Measurements from ENCODE around the gene CD19. TPM values are rescaled to one million over a fixed set of nuclear protein-coding genes. Genes with fewer than 3 reads are reported as not detected.
"Not testable (repeated sequence)": the region's sequence is repeated elsewhere in the genome, so short reads cannot be mapped to it uniquely, and the experiment has no call there.

The CD19 gene
- total RNA-seq, 1 donor from 2014 or later, result 0.18 TPM

DNA sequence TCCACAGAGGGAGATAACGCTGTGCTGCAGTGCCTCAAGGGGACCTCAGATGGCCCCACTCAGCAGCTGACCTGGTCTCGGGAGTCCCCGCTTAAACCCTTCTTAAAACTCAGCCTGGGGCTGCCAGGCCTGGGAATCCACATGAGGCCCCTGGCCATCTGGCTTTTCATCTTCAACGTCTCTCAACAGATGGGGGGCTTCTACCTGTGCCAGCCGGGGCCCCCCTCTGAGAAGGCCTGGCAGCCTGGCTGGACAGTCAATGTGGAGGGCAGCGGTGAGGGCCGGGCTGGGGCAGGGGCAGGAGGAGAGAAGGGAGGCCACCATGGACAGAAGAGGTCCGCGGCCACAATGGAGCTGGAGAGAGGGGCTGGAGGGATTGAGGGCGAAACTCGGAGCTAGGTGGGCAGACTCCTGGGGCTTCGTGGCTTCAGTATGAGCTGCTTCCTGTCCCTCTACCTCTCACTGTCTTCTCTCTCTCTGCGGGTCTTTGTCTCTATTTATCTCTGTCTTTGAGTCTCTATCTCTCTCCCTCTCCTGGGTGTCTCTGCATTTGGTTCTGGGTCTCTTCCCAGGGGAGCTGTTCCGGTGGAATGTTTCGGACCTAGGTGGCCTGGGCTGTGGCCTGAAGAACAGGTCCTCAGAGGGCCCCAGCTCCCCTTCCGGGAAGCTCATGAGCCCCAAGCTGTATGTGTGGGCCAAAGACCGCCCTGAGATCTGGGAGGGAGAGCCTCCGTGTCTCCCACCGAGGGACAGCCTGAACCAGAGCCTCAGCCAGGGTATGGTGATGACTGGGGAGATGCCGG is 769 bp downstream of the CD19 start:
- no peaks in the 10 kb centered on the region for H3K9me3 Mint-ChIP-seq
- H3K4me1 Mint-ChIP-seq (ENCODE audit: low read depth), result peaks cover 18% of the 10 kb centered on the region
- H3K36me3 Mint-ChIP-seq (ENCODE audit: low read depth), result no peaks in the 10 kb centered on the region
- no peak overlapping the region for H3K27ac Mint-ChIP-seq
- no peak for DNase-seq (ENCODE audit: low spot score)
- intact Hi-C loops (cut with micrococcal nuclease), result no loop called here
- H3K27me3 Mint-ChIP-seq (ENCODE audit: low read depth), result no peaks in the 10 kb centered on the region
- no peak overlapping the region for H3K4me3 Mint-ChIP-seq (ENCODE audit: low read depth)

DNA sequence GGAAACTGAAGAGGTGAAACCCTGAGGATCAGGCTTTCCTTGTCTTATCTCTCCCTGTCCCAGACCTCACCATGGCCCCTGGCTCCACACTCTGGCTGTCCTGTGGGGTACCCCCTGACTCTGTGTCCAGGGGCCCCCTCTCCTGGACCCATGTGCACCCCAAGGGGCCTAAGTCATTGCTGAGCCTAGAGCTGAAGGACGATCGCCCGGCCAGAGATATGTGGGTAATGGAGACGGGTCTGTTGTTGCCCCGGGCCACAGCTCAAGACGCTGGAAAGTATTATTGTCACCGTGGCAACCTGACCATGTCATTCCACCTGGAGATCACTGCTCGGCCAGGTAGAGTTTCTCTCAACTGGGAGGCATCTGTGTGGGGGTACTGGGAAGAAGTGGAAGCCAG is 1.4 kb downstream of the CD19 start:
- no peaks in the 10 kb centered on the region for H3K27me3 Mint-ChIP-seq (ENCODE audit: low read depth)
- intact Hi-C loops (cut with micrococcal nuclease), result no loop called here
- no peak for DNase-seq (ENCODE audit: low spot score)
- no peak overlapping the region for H3K4me3 Mint-ChIP-seq (ENCODE audit: low read depth)
- H3K9me3 Mint-ChIP-seq, result no peaks in the 10 kb centered on the region
- H3K27ac Mint-ChIP-seq, result no peak overlapping the region
- peaks cover 18% of the 10 kb centered on the region for H3K4me1 Mint-ChIP-seq (ENCODE audit: low read depth)
- no peaks in the 10 kb centered on the region for H3K36me3 Mint-ChIP-seq (ENCODE audit: low read depth)

DNA sequence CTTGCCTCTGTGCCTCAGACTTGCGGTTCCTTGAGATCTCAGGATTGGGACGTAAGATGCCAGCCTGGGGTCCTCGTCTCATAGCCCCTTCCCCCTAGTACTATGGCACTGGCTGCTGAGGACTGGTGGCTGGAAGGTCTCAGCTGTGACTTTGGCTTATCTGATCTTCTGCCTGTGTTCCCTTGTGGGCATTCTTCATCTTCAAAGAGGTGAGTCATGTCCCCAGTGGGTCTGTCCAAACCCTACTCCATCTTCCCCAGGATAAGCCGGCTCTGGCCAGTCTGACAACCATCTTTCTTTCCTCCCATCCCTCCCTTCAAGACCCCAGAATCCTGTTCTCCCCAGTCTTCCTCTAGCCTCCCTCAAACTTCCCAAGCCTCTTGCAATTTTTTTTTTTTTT is 3.6 kb downstream of the CD19 start:
- H3K4me3 Mint-ChIP-seq (ENCODE audit: low read depth), result no peak overlapping the region

DNA sequence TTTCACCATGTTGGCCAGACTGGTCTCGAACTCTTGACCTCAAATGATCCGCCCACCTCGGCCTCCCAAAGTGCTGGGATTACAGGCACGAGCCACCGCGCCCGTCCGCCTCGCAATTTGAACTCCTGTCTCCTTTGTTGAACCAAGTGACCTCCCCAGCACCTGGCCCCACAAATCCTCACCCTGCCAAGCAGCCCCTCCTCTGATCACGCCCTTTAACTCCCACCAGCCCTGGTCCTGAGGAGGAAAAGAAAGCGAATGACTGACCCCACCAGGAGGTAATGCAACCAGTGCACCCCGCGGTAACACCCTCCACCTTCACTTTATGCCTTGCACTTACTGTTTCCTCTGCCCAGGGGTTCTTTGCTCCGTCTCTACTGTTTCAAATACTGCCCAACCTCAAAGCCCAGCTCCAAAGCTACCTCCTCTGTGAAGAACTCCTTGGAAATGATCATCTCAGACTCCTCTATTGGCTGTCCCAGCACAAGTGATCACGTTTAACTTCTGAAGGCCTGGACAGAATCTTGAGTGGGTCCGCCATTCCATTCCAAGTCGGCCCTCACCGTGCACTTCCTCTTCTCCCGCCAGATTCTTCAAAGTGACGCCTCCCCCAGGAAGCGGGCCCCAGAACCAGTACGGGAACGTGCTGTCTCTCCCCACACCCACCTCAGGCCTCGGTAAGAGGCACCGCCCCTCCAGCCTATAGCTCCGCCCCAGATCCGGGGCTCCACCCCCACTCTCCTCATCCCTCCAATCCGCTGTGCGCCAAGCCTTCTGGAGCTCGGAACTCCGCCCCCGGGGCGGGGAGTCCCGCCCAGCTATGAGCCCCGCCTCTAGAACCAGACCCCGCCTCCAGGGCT is 4.4 kb downstream of the CD19 start:
- Mint-ChIP-seq H3K27ac (peak overlapping the region; percentile 10), H3K27me3 (ENCODE audit: low read depth) (no peaks in the 10 kb centered on the region), H3K36me3 (ENCODE audit: low read depth) (no peaks in the 10 kb centered on the region), H3K4me1 (ENCODE audit: low read depth) (peaks cover 11% of the 10 kb centered on the region), H3K9me3 (no peaks in the 10 kb centered on the region), H3K4me3 (ENCODE audit: low read depth) (peak overlapping the region; percentile 72)
- intact Hi-C loops (cut with micrococcal nuclease), result no loop called here
- peak; percentile 87 for DNase-seq (ENCODE audit: low spot score)

More for the DNA sequence above, 3.6 kb downstream of the CD19 start:
- intact Hi-C loops (cut with micrococcal nuclease), result no loop called here
- H3K27me3 Mint-ChIP-seq (ENCODE audit: low read depth), result no peaks in the 10 kb centered on the region
- H3K27ac Mint-ChIP-seq, result no peak overlapping the region
- H3K4me1 Mint-ChIP-seq (ENCODE audit: low read depth), result peaks cover 18% of the 10 kb centered on the region
- no peaks in the 10 kb centered on the region for H3K36me3 Mint-ChIP-seq (ENCODE audit: low read depth)
- no peaks in the 10 kb centered on the region for H3K9me3 Mint-ChIP-seq
- no peak for DNase-seq (ENCODE audit: low spot score)

DNA sequence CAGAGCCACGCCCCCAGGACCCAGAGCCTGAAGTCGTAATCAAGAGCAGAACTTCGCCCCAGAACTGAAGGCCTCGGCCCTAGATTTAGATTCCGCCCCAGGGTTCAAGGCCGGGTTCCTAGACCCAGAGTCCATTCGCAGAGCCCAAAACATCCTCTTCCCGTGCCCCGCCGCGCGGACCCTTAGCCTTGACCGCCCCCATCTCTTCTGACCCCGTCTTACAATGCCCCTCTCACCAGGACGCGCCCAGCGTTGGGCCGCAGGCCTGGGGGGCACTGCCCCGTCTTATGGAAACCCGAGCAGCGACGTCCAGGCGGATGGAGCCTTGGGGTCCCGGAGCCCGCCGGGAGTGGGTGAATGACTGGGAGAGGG is 5.0 kb downstream of the CD19 start:
- H3K9me3 Mint-ChIP-seq, result no peaks in the 10 kb centered on the region
- intact Hi-C loops (cut with micrococcal nuclease), result no loop called here
- H3K4me3 Mint-ChIP-seq (ENCODE audit: low read depth), result peak overlapping the region; percentile 72
- H3K27me3 Mint-ChIP-seq (ENCODE audit: low read depth), result no peaks in the 10 kb centered on the region
- no peaks in the 10 kb centered on the region for H3K36me3 Mint-ChIP-seq (ENCODE audit: low read depth)
- H3K27ac Mint-ChIP-seq, result no peak overlapping the region
- H3K4me1 Mint-ChIP-seq (ENCODE audit: low read depth), result peaks cover 11% of the 10 kb centered on the region
- no peak for DNase-seq (ENCODE audit: low spot score)

DNA sequence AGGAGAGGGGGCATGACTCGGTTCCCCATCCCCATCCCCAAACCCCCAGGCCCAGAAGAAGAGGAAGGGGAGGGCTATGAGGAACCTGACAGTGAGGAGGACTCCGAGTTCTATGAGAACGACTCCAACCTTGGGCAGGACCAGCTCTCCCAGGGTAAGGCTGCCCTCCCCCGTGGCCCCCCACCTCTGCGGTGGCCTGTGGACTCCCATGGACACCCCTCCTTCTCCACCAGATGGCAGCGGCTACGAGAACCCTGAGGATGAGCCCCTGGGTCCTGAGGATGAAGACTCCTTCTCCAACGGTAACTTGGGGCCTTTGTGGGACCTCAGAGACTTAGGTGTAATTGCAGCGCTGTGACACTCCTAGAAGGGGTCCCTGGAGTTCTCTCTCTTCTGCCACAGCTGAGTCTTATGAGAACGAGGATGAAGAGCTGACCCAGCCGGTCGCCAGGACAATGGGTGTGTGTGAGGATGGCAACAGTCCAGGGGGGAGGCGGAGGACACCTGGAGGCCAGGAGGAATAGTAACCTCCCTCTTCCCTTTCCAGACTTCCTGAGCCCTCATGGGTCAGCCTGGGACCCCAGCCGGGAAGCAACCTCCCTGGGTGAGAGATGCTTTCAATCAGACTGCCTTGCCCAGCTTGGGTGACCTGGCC is 5.6 kb downstream of the CD19 start:
- Mint-ChIP-seq H3K4me3 (ENCODE audit: low read depth) (no peak overlapping the region), H3K9me3 (no peaks in the 10 kb centered on the region), H3K27me3 (ENCODE audit: low read depth) (no peaks in the 10 kb centered on the region), H3K4me1 (ENCODE audit: low read depth) (peaks cover 11% of the 10 kb centered on the region), H3K36me3 (ENCODE audit: low read depth) (no peaks in the 10 kb centered on the region), H3K27ac (no peak overlapping the region)
- intact Hi-C loops (cut with micrococcal nuclease), result no loop called here
- DNase-seq (ENCODE audit: low spot score), result no peak

DNA sequence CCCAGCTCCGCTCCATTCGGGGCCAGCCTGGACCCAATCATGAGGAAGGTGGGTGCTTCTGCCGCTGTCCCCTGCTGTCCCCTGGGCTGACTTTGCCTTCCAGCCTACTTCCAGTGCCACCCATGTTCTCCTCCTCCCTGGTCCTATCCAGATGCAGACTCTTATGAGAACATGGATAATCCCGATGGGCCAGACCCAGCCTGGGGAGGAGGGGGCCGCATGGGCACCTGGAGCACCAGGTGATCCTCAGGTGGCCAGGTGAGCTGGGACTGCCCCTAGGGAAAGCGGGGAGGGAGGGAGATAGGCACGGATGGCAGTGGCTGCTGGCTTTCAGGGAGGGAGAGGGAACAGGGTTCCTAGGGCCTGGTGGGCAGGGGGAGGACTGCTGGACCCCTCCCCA is 7.0 kb downstream of the CD19 start:
- no peak overlapping the region for H3K27ac Mint-ChIP-seq

DNA sequence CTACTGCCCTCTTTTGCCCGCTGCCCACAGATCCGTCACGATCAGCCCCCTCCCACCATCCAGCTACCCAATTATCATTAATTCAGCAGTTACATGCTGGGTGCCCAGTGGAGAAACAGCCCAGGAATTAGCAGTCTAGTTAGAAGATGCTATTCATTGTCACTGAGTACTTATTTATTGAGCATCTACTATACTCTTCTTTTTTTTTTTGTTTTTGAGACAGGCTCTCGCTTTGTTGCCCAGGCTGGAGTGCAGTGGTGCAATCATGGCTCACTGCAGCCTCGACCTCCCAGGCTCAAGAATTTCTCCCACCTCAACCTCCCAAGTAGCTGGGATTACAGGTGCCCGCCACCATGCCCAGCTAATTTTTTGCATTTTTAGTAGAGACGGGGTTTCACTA is 8.1 kb downstream of the CD19 start:
- H3K4me3 Mint-ChIP-seq (ENCODE audit: low read depth); H3K27ac Mint-ChIP-seq; H3K27me3 Mint-ChIP-seq (ENCODE audit: low read depth); H3K9me3 Mint-ChIP-seq; H3K36me3 Mint-ChIP-seq (ENCODE audit: low read depth); intact Hi-C loops (cut with micrococcal nuclease); DNase-seq (ENCODE audit: low spot score): not testable (repeated sequence)
- H3K4me1 Mint-ChIP-seq (ENCODE audit: low read depth), result peaks cover 14% of the 10 kb centered on the region

More for the DNA sequence above, 7.0 kb downstream of the CD19 start:
- DNase-seq (ENCODE audit: low spot score), result no peak
- H3K27me3 Mint-ChIP-seq (ENCODE audit: low read depth), result no peaks in the 10 kb centered on the region
- intact Hi-C loops (cut with micrococcal nuclease), result no loop called here
- H3K4me3 Mint-ChIP-seq (ENCODE audit: low read depth), result no peak overlapping the region
- no peaks in the 10 kb centered on the region for H3K36me3 Mint-ChIP-seq (ENCODE audit: low read depth)
- peaks cover 12% of the 10 kb centered on the region for H3K4me1 Mint-ChIP-seq (ENCODE audit: low read depth)
- no peaks in the 10 kb centered on the region for H3K9me3 Mint-ChIP-seq

DNA sequence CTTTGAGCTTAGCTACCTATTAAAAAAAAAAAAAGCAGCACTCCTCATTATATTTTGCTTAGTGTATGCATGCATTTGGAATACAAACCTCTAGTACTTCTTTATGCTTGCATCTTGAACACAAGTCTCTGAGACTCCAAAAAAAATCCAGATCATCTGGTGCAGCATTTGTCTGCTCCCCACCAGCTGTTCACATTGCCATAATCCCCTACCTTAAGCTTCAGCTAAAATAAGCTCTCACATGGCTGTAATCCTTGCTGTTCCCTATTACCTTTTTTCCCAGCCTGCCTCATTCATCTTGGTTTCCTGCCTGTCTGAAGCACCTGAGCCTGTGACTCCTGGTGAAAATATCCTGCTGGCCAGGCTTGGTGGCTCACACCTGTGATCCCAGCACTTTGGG is 11.5 kb downstream of the CD19 start:
- H3K27me3 Mint-ChIP-seq (ENCODE audit: low read depth), result no peaks in the 10 kb centered on the region
- no peaks in the 10 kb centered on the region for H3K36me3 Mint-ChIP-seq (ENCODE audit: low read depth)
- no peak overlapping the region for H3K27ac Mint-ChIP-seq
- H3K4me1 Mint-ChIP-seq (ENCODE audit: low read depth), result peaks cover 13% of the 10 kb centered on the region
- H3K9me3 Mint-ChIP-seq, result no peaks in the 10 kb centered on the region
- intact Hi-C loops (cut with micrococcal nuclease), result no loop called here
- no peak for DNase-seq (ENCODE audit: low spot score)
- no peak overlapping the region for H3K4me3 Mint-ChIP-seq (ENCODE audit: low read depth)

DNA sequence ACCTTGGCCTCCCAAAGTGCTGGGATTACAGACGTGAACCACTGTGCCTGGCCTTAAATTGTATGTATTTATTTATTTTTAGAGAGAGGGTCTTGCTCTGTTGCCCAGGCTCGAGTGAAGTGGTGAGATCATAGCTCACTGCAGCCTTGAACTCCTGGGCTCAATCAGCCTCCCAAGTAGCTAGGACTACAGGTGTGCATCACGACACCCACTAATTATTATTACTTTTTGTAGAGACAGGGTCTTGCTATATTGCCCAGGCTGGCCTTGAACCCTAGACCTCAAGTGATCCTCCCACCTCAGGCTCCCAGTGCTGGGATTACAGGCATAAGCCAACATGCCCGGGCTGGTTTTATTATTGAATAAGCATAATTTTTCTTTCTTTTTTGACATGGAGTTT is 14.9 kb downstream of the CD19 start:
- no peaks in the 10 kb centered on the region for H3K27me3 Mint-ChIP-seq (ENCODE audit: low read depth)
- no peak for DNase-seq (ENCODE audit: low spot score)
- H3K36me3 Mint-ChIP-seq (ENCODE audit: low read depth), result peaks cover 8% of the 10 kb centered on the region
- no peak overlapping the region for H3K4me3 Mint-ChIP-seq (ENCODE audit: low read depth)
- H3K9me3 Mint-ChIP-seq, result no peaks in the 10 kb centered on the region
- intact Hi-C loops (cut with micrococcal nuclease), result no loop called here
- peaks cover 14% of the 10 kb centered on the region for H3K4me1 Mint-ChIP-seq (ENCODE audit: low read depth)
- H3K27ac Mint-ChIP-seq, result no peak overlapping the region

DNA sequence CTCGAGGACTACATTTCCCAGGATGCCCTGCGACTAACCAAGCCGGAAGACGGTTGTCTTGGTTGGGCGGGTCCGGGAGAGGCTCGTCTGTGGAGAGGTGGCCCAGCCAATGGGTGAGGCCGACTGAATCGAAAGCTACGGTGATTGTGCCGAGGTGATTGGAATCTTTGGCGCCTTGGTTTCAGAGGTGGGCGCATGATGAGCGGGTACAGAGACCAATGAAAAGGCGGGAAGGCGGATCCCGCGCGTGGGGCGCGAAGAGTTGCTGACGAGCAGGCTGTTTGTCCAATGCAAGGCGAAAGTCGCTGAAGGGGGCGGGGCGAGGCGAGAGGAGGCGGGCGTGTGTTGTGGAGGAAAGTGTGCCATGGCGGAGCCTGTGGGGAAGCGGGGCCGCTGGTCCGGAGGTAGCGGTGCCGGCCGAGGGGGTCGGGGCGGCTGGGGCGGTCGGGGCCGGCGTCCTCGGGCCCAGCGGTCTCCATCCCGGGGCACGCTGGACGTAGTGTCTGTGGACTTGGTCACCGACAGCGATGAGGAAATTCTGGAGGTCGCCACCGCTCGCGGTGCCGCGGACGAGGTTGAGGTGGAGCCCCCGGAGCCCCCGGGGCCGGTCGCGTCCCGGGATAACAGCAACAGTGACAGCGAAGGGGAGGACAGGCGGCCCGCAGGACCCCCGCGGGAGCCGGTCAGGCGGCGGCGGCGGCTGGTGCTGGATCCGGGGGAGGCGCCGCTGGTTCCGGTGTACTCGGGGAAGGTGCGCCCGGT is 19.1 kb downstream of the CD19 start, which contains the start of gene NFATC2IP:
NFATC2IP (plus strand) TSS at position 290 of the 762 bp plus-strand sequence; CDS start at position 365, 75 bp downstream.
- H3K27ac Mint-ChIP-seq, result peak within 1 kb of the TSS; percentile 91
- H3K36me3 Mint-ChIP-seq (ENCODE audit: low read depth), result peaks cover 43% of the 10 kb centered on the region
- H3K9me3 Mint-ChIP-seq, result no peaks in the 10 kb centered on the region
- H3K4me1 Mint-ChIP-seq (ENCODE audit: low read depth), result peaks cover 18% of the 10 kb centered on the region
- peak within 1 kb of the TSS; percentile 92 for H3K4me3 Mint-ChIP-seq (ENCODE audit: low read depth)
- peak; percentile 100 for DNase-seq (ENCODE audit: low spot score)
- intact Hi-C loops (cut with micrococcal nuclease), result loop anchor here (1.0 to 2.0 kb wide), 4 partner anchors 24 to 105 kb away; partner anchors contain the start of genes RABEP2, SPNS1 and TUFM
- no peaks in the 10 kb centered on the region for H3K27me3 Mint-ChIP-seq (ENCODE audit: low read depth)

DNA sequence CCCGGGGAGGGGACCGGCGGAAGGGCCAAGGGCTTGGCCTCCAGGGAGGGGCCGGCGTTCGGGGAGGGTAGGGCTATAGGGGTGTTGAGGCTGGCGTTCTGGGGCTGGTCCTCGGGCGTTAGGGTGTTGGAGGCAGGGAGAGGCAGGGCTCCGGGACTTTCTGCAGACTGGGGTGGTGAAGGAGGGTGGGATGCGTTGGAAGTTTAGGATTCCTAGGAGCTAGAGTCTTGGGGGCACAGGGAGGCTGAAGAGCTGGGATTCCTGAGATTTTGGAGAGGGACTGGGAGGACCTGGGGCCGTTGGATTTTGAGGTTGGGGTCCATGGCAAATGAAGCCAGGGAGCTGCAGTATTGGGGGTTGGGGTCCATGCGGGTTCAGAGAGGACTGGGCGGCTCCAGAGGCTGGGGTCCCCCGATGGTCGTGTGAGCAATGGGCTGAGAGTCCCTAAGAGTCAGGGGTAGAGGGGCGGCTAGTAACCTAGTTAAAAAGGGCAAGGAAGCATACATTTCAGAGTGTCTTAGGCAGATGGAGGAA is 19.7 kb downstream of the CD19 start:
- no peak for DNase-seq (ENCODE audit: low spot score)
- H3K27ac Mint-ChIP-seq, result peak overlapping the region; percentile 79
- H3K36me3 Mint-ChIP-seq (ENCODE audit: low read depth), result peaks cover 50% of the 10 kb centered on the region
- H3K27me3 Mint-ChIP-seq (ENCODE audit: low read depth), result no peaks in the 10 kb centered on the region
- no peaks in the 10 kb centered on the region for H3K9me3 Mint-ChIP-seq
- H3K4me3 Mint-ChIP-seq (ENCODE audit: low read depth), result peak overlapping the region; percentile 92
- peaks cover 17% of the 10 kb centered on the region for H3K4me1 Mint-ChIP-seq (ENCODE audit: low read depth)
- intact Hi-C loops (cut with micrococcal nuclease), result loop anchor here (2.0 kb wide), 3 partner anchors 23 to 57 kb away; partner anchors contain the start of genes RABEP2 and SPNS1

Data from activated T-helper 2 cell treated with anti-CD3 and anti-CD28 coated beads, Interferon-gamma antibody, Interleukin-2, Interleukin-4, amounts not matched to agents 10 μg/mL and 5 μg/mL and 100 μg/mL, durations not matched to agents 14 hours and 24 hours and 36 hours (primary cell).